Spleen (tissue), 11 donors: Measurements from ENCODE around the gene CDKN3. TPM values are rescaled to one million over a fixed set of nuclear protein-coding genes. Genes with fewer than 3 reads are reported as not detected.

Source experiments
- DNase-seq: peaks from one replicate; pipeline ENCODE4 v3.0.0-alpha.2; 2020
- H3K27ac ChIP-seq, 8 donors: fragments of 200-600 bp; sonication (generic) in 7 of 8; 1 replicate in 4 of 8; 2 replicates in 4 of 8; pipeline versions ENCODE4 v1.5.0 to v1.8.0; 2016 to 2021; ENCODE audit warnings: inconsistent platforms in 4 of 8, mild to moderate bottlenecking in 4 of 8, moderate library complexity in 1 of 8
- H3K27me3 ChIP-seq, 7 donors: fragments of 200-600 bp; sonication (generic) in 6 of 7; replicated peaks in 1 of 7; 1 replicate in 4 of 7; 2 replicates in 3 of 7; pipeline versions ENCODE4 v1.5.0 to v1.8.0; 2016 to 2021; ENCODE audit warnings: inconsistent platforms in 3 of 7, mild to moderate bottlenecking in 1 of 7
- H3K36me3 ChIP-seq, 6 donors: fragments of 200-600 bp; sonication (generic) in 5 of 6; 1 replicate in 4 of 6; 2 replicates in 2 of 6; pipeline versions ENCODE4 v1.5.0 to v1.8.0; 2016 to 2021; ENCODE audit warnings: inconsistent platforms in 2 of 6
- H3K4me1 ChIP-seq, 6 donors: fragments of 200-600 bp; sonication (generic) in 5 of 6; 1 replicate in 3 of 6; 2 replicates in 3 of 6; pipeline versions ENCODE4 v1.5.0 to v1.8.0; 2016 to 2021; ENCODE audit warnings: inconsistent platforms in 3 of 6
- H3K4me3 ChIP-seq, 8 donors: fragments of 200-600 bp; sonication (generic) in 7 of 8; 1 replicate in 4 of 8; 2 replicates in 4 of 8; pipeline versions ENCODE4 v1.5.0 to v1.8.0; 2016 to 2021; ENCODE audit warnings: inconsistent platforms in 4 of 8, mild to moderate bottlenecking in 4 of 8, moderate library complexity in 2 of 8
- H3K9me3 ChIP-seq, 8 donors: fragments of 200-600 bp; sonication (generic) in 7 of 8; 1 replicate in 4 of 8; 2 replicates in 4 of 8; pipeline versions ENCODE4 v1.5.0 to v1.8.0; 2016 to 2021; ENCODE audit warnings: inconsistent platforms in 4 of 8
- CTCF ChIP-seq, 11 experiments: fragments of 200-600 bp in 7 of 11; fragments of 450-650 bp in 4 of 11; sonication (generic) in 4 of 11; IDR thresholded peaks in 8 of 11; conservative IDR thresholded peaks in 3 of 11; 1 replicate in 7 of 11; 2 replicates in 4 of 11; pipeline versions ENCODE4 v1.4.0 to v1.8.0; 2016 to 2021; ENCODE audit warnings: antibody characterized with exemption in 11 of 11, inconsistent platforms in 4 of 11, mild to moderate bottlenecking in 1 of 11
- POLR2A ChIP-seq, 3 donors: fragments of 450-650 bp; IDR thresholded peaks; one replicate each; pipeline ENCODE4 v1.5.1; 2017; ENCODE audit warnings: antibody characterized with exemption in 3 of 3, mild to moderate bottlenecking in 1 of 3
- POLR2AphosphoS5 ChIP-seq, 3 donors: sonication (generic); formaldehyde crosslinking; IDR thresholded peaks; one replicate each; pipeline ENCODE4 v1.5.1; 2017; ENCODE audit warnings: antibody characterized with exemption in 3 of 3
- WGBS, 5 donors: extraction: QIAGEN DNeasy Blood & Tissue Kit in 3 of 5; methylation state at CpG; one replicate each; pipeline versions ENCODE4 v1.1.5 to v1.1.7; 2013 to 2018; 5-methylcytosine and 5-hydroxymethylcytosine counted together
- intact Hi-C: fragments of 100-400 bp; cut with DNase I; formaldehyde crosslinking; loops from one replicate; pipeline ENCODE4 v1.15.0; 2023; ENCODE audit warnings: low total_unique reads
- polyA plus RNA-seq, 3 donors: library from polyadenylated mRNA; stranded (reverse); fragments of 200-250 nt; gene quantifications; one replicate each; pipeline ENCODE4 v1.2.1, GENCODE V29; 2013
- total RNA-seq, 7 donors: library from RNA; depleted of rRNA in 3 of 7; stranded (reverse); fragments of >200 nt in 3 of 7; fragmentation: NEBNext Ultra II Directional in 4 of 7; extraction: Animal tissue kit (Norgen Biotek cat#: 25700) in 4 of 7; gene quantifications; one replicate each; pipeline versions ENCODE4 v1.1.0 to v1.2.1, GENCODE V29; 2016 to 2021
- donor health status: healthy with polysubstance abuse.
- donor health status: DM: no; HTN: no; CAD: no; lungs with moderate emphysema.
- donor health status: DM: no; HTN: no; CAD: no.
- donor health status: Bipolar disorder and iron deficiency.
- donor health status: healthy.
- donor health status: DM: no; HTN: no; CAD: no.
- donor health status: DM: yes; HTN: yes; CAD: no.

CDKN3 gene
- total and polyA plus RNA-seq, 10 donors: 1.7 to 21.3 (median 5.4) TPM

GRCh38 chr14:54381821-54382220 lies 15.0 kb upstream of the CDKN3 start:
- no peak overlapping the region for H3K4me3 ChIP-seq
- TF ChIP-seq CTCF (IDR thresholded peaks at IDR 0.05 in 8 of 11, conservative IDR thresholded peaks at IDR 0.05 in 3 of 11): no peak
- H3K9me3 ChIP-seq: no peaks in the 10 kb centered on the region
- peaks cover 0 to 15% (median 0%) of the 10 kb centered on the region in 7 donors for H3K27me3 ChIP-seq
- no peak overlapping the region for H3K27ac ChIP-seq
- no peak for DNase-seq
- H3K4me1 ChIP-seq: no peaks in the 10 kb centered on the region
- H3K36me3 ChIP-seq: no peaks in the 10 kb centered on the region
- intact Hi-C loops: no loop called here

GRCh38 chr14:54383835-54384234 lies 13.0 kb upstream of the CDKN3 start:
- no peaks in the 10 kb centered on the region for H3K36me3 ChIP-seq
- TF ChIP-seq CTCF (IDR thresholded peaks at IDR 0.05 in 8 of 11, conservative IDR thresholded peaks at IDR 0.05 in 3 of 11) (no peak), POLR2A (IDR thresholded peaks at IDR 0.05) (no peak), POLR2AphosphoS5 (IDR thresholded peaks at IDR 0.05) (no peak)
- no peak for DNase-seq
- no peaks in the 10 kb centered on the region for H3K4me1 ChIP-seq
- WGBS, 5 donors: 91 to 97% (median 94%) methylated on average over 4 of the region's 4 CpGs
- H3K27me3 ChIP-seq: no peaks in the 10 kb centered on the region
- H3K27ac ChIP-seq: no peak overlapping the region
- no peak overlapping the region for H3K4me3 ChIP-seq
- intact Hi-C loops: no loop called here
- no peaks in the 10 kb centered on the region for H3K9me3 ChIP-seq

- no peak overlapping the region for H3K27ac ChIP-seq
- TF ChIP-seq POLR2AphosphoS5 (IDR thresholded peaks at IDR 0.05) (no peak), CTCF (IDR thresholded peaks at IDR 0.05 in 8 of 11, conservative IDR thresholded peaks at IDR 0.05 in 3 of 11) (no peak), POLR2A (IDR thresholded peaks at IDR 0.05) (no peak)
- no peak for DNase-seq
- H3K27me3 ChIP-seq: no peaks in the 10 kb centered on the region
- H3K9me3 ChIP-seq: no peaks in the 10 kb centered on the region
- H3K4me1 ChIP-seq: no peaks in the 10 kb centered on the region
- no peak overlapping the region for H3K4me3 ChIP-seq
- intact Hi-C loops: no loop called here
- H3K36me3 ChIP-seq: no peaks in the 10 kb centered on the region
- WGBS, 5 donors: 89 to 96% (median 92%) methylated on average over 4 of the region's 4 CpGs
Observed at GRCh38 chr14:54385556-54385955, 11.3 kb upstream of the CDKN3 start.

- Histone ChIP-seq H3K9me3 (no peaks in the 10 kb centered on the region), H3K36me3 (no peaks in the 10 kb centered on the region), H3K27ac (no peak overlapping the region), H3K4me3 (no peak overlapping the region), H3K27me3 (no peaks in the 10 kb centered on the region), H3K4me1 (no peaks in the 10 kb centered on the region)
- intact Hi-C loops: no loop called here
- WGBS, 5 donors: 78 to 91% (median 89%) methylated on average over 5 of the region's 5 CpGs
- TF ChIP-seq POLR2AphosphoS5 (IDR thresholded peaks at IDR 0.05) (no peak), POLR2A (IDR thresholded peaks at IDR 0.05) (no peak), CTCF (IDR thresholded peaks at IDR 0.05 in 8 of 11, conservative IDR thresholded peaks at IDR 0.05 in 3 of 11) (no peak)
- no peak for DNase-seq
Observed at GRCh38 chr14:54387328-54387727, 9.5 kb upstream of the CDKN3 start.
